Measurements from ENCODE around the gene FAM209B.
"Not testable (repeated sequence)": the region's sequence is repeated elsewhere in the genome, so short reads cannot be mapped to it uniquely, and the experiment has no call there.

The FAM209B gene, protein sequence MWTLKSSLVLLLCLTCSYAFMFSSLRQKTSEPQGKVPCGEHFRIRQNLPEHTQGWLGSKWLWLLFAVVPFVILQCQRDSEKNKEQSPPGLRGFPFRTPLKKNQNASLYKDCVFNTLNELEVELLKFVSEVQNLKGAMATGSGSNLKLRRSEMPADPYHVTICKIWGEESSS

GRCh38 chr20:56532946-56533345, at the start of gene FAM209B:
Gene FAM209B, plus strand, starts transcription at chr20:56533246. Its CDS starts 96 bp downstream, at chr20:56533342.
- not testable (repeated sequence) for H3K4me1 ChIP-seq (ENCODE audit: control insufficient read depth, insufficient read depth, low read length); H3K27ac ChIP-seq (ENCODE audit: low read depth, low read length); H3K4me3 ChIP-seq (ENCODE audit: low read length); H3K36me3 ChIP-seq (ENCODE audit: control insufficient read depth, insufficient read depth, low read length); H3K9ac ChIP-seq (ENCODE audit: low read length); H3K27me3 ChIP-seq (ENCODE audit: control insufficient read depth, insufficient read depth, low read length)

DNA sequence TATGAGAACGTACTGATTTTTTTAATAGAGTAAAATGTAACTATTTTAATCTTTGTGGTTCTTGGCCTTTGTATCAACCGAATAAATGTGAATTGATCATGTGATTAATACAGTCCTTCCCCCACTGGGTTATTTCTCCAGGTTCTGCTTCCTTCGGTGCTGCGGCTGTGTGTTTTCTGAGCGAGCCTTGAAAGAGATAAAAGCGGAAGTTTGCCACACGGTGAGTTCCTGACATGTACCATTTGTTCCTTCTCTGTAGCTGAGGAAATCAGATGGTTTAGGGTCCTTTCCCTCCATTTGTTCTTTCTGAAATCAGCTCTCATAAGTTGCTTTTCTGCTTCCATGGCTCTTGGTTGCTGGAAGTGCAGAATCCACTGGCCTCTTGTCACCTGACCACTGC, 49.1 kb upstream of the FAM209B start:
- Histone ChIP-seq H3K4me1 (ENCODE audit: control insufficient read depth, insufficient read depth, low read length) (no peaks in the 10 kb centered on the region), H3K36me3 (ENCODE audit: control insufficient read depth, insufficient read depth, low read length) (peaks cover 29% of the 10 kb centered on the region), H3K9ac (ENCODE audit: low read length) (no peak overlapping the region), H3K4me3 (ENCODE audit: low read length) (no peak overlapping the region), H3K27me3 (ENCODE audit: control insufficient read depth, insufficient read depth, low read length) (no peaks in the 10 kb centered on the region), H3K27ac (ENCODE audit: low read depth, low read length) (no peak overlapping the region)

DNA sequence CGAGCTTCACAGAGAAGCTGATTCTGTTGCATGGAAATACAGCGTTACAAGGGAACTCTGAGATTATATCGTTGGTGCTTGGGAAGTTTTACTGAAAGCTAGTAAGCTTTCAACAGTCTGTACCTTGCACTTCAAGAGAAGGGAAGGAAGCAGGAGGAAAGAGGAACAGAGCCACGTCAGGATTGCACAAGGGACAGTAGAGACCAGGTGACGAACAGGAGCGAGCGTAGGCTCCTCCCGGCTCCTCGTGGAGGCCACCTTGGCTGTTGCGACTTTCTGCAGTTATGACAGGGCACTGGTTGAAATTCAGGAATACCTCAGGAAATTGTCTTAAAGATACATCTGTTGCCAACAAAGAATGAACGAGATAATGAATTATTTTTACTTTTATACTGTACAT, 45.8 kb upstream of the FAM209B start:
- Histone ChIP-seq H3K4me1 (ENCODE audit: control insufficient read depth, insufficient read depth, low read length) (no peaks in the 10 kb centered on the region), H3K27me3 (ENCODE audit: control insufficient read depth, insufficient read depth, low read length) (no peaks in the 10 kb centered on the region), H3K9ac (ENCODE audit: low read length) (no peak overlapping the region), H3K27ac (ENCODE audit: low read depth, low read length) (no peak overlapping the region), H3K4me3 (ENCODE audit: low read length) (no peak overlapping the region), H3K36me3 (ENCODE audit: control insufficient read depth, insufficient read depth, low read length) (peaks cover 32% of the 10 kb centered on the region)

DNA sequence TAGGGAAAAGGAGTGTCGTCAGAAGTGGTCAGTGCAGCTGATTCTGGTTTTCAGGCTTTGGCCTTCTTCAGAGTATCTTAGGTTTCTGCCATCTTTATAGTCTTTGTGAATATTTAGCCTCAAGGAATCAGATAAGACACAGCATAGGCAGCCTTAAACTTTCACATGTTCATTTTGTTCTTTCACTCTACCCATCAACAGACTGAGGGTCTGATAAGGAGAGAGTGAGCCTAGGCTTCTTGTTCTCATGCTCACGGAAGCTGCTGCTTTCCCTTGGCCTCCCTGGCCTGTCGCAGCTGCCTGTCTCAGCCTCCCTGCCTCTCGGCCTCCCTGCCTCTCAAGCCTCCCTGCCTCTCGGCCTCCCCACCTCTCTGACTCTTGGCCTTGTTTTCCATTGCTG, 44.5 kb upstream of the FAM209B start:
- no peaks in the 10 kb centered on the region for H3K27me3 ChIP-seq (ENCODE audit: control insufficient read depth, insufficient read depth, low read length)
- no peaks in the 10 kb centered on the region for H3K4me1 ChIP-seq (ENCODE audit: control insufficient read depth, insufficient read depth, low read length)
- peaks cover 32% of the 10 kb centered on the region for H3K36me3 ChIP-seq (ENCODE audit: control insufficient read depth, insufficient read depth, low read length)
- H3K4me3 ChIP-seq (ENCODE audit: low read length) = no peak overlapping the region
- H3K27ac ChIP-seq (ENCODE audit: low read depth, low read length) = no peak overlapping the region
- H3K9ac ChIP-seq (ENCODE audit: low read length) = no peak overlapping the region

DNA sequence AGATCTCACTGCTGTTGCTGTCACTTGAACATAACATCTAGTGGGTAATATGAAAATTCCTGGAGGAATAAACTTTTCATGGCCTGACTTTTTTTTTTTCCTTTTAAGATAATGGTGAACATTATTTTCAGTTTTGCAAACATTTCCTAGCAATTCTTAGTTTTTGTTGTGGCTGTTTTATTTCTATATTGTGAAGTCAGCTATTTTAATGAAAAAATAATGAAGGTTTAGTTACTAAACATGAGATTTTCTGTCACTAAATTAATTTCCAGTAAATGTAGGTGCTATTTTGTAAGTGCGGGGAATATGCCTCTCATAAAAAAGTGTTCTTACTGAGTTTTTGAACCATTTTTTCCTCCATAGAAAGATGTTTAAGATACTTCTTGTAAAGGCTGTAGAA, 31.9 kb upstream of the FAM209B start:
- Histone ChIP-seq H3K9ac (ENCODE audit: low read length) (no peak overlapping the region), H3K4me1 (ENCODE audit: control insufficient read depth, insufficient read depth, low read length) (no peaks in the 10 kb centered on the region), H3K36me3 (ENCODE audit: control insufficient read depth, insufficient read depth, low read length) (peaks cover 3% of the 10 kb centered on the region), H3K4me3 (ENCODE audit: low read length) (no peak overlapping the region), H3K27me3 (ENCODE audit: control insufficient read depth, insufficient read depth, low read length) (no peaks in the 10 kb centered on the region), H3K27ac (ENCODE audit: low read depth, low read length) (no peak overlapping the region)

GRCh38 chr20:56503916-56504315, 29.1 kb upstream of the FAM209B start:
- Histone ChIP-seq H3K27ac (ENCODE audit: low read depth, low read length) (no peak overlapping the region), H3K27me3 (ENCODE audit: control insufficient read depth, insufficient read depth, low read length) (no peaks in the 10 kb centered on the region)

GRCh38 chr20:56504373-56505005, 28.6 kb upstream of the FAM209B start:
- no peaks in the 10 kb centered on the region for H3K4me1 ChIP-seq (ENCODE audit: control insufficient read depth, insufficient read depth, low read length)
- no peak overlapping the region for H3K9ac ChIP-seq (ENCODE audit: low read length)
- H3K36me3 ChIP-seq (ENCODE audit: control insufficient read depth, insufficient read depth, low read length) = no peaks in the 10 kb centered on the region
- no peak overlapping the region for H3K4me3 ChIP-seq (ENCODE audit: low read length)
- no peak overlapping the region for H3K27ac ChIP-seq (ENCODE audit: low read depth, low read length)
- H3K27me3 ChIP-seq (ENCODE audit: control insufficient read depth, insufficient read depth, low read length) = no peaks in the 10 kb centered on the region

More at GRCh38 chr20:56503916-56504315, 29.1 kb upstream of the FAM209B start:
- no peak overlapping the region for H3K4me3 ChIP-seq (ENCODE audit: low read length)
- H3K4me1 ChIP-seq (ENCODE audit: control insufficient read depth, insufficient read depth, low read length) = no peaks in the 10 kb centered on the region
- H3K36me3 ChIP-seq (ENCODE audit: control insufficient read depth, insufficient read depth, low read length) = no peaks in the 10 kb centered on the region
- no peak overlapping the region for H3K9ac ChIP-seq (ENCODE audit: low read length)

DNA sequence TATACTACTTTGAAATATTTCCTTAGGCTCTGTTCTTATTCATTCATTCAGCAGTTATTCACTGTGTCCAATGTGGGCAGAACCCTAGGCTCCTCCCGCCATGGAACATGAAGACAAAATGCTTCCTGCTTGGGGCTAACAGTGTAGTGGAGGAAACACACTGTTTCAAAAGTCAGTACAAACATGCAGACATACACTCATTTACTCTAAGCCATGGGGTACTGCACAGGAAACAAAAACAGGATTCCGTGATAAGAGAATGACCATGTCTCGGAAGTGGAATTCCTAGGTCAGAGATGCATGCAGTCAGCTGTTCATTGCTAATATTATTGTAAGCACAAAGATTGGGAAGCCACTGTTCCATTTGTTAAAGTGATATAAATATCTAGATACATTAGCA, 26.9 kb upstream of the FAM209B start:
- no peaks in the 10 kb centered on the region for H3K27me3 ChIP-seq (ENCODE audit: control insufficient read depth, insufficient read depth, low read length)

DNA sequence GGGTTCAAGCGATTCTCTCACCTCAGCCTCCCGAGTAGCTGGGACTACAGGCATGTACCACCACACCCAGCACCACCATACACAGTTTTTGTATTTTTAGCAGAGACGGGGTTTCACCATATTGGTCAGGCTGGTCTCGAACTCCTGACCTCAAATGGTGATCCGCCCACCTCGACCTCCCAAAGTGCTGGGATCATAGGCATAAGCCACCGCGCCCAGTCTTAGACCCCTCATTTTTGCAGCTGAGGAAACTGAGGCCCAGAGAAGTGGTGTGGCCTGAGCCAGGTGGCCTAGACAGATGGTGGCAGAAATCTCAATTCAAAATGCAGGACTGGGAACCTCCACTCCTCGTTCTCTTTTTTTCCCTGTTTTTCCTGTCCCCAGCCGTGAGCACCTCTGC, 21.1 kb upstream of the FAM209B start:
- H3K4me1 ChIP-seq (ENCODE audit: control insufficient read depth, insufficient read depth, low read length) = peaks cover 26% of the 10 kb centered on the region
- no peak overlapping the region for H3K27ac ChIP-seq (ENCODE audit: low read depth, low read length)
- no peak overlapping the region for H3K4me3 ChIP-seq (ENCODE audit: low read length)
- no peaks in the 10 kb centered on the region for H3K27me3 ChIP-seq (ENCODE audit: control insufficient read depth, insufficient read depth, low read length)
- no peaks in the 10 kb centered on the region for H3K36me3 ChIP-seq (ENCODE audit: control insufficient read depth, insufficient read depth, low read length)
- no peak overlapping the region for H3K9ac ChIP-seq (ENCODE audit: low read length)

More for the DNA sequence above, 26.9 kb upstream of the FAM209B start:
- no peaks in the 10 kb centered on the region for H3K4me1 ChIP-seq (ENCODE audit: control insufficient read depth, insufficient read depth, low read length)
- no peak overlapping the region for H3K4me3 ChIP-seq (ENCODE audit: low read length)
- H3K9ac ChIP-seq (ENCODE audit: low read length) = no peak overlapping the region
- no peak overlapping the region for H3K27ac ChIP-seq (ENCODE audit: low read depth, low read length)
- no peaks in the 10 kb centered on the region for H3K36me3 ChIP-seq (ENCODE audit: control insufficient read depth, insufficient read depth, low read length)

GRCh38 chr20:56513161-56514150, 19.6 kb upstream of the FAM209B start:
- Histone ChIP-seq H3K36me3 (ENCODE audit: control insufficient read depth, insufficient read depth, low read length) (peaks cover 9% of the 10 kb centered on the region), H3K27ac (ENCODE audit: low read depth, low read length) (peak overlapping the region; percentile 73)

DNA sequence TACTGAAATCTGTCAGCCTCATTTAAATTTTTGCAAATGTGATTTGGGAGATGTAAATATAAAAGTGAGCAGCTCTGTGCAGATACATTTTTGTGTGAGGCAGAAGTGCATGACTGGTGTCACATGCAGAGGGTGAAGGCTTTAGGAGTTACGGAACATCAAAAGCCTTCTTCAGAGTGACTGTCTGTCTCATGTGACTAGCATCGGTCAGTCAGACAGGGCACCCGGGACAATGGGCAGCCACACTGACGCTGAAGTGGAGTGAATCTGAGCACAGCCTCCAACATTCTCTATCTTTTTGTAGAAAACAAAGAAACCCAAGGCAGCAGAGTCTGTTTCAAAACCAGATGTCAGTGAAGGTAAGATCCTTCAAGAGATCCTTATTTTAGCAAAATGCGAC, 16.4 kb upstream of the FAM209B start:
- H3K27ac ChIP-seq (ENCODE audit: low read depth, low read length) = peak overlapping the region; percentile 74
- no peak overlapping the region for H3K9ac ChIP-seq (ENCODE audit: low read length)
- H3K36me3 ChIP-seq (ENCODE audit: control insufficient read depth, insufficient read depth, low read length) = peaks cover 25% of the 10 kb centered on the region

More at GRCh38 chr20:56513161-56514150, 19.6 kb upstream of the FAM209B start:
- peaks cover 29% of the 10 kb centered on the region for H3K4me1 ChIP-seq (ENCODE audit: control insufficient read depth, insufficient read depth, low read length)
- no peak overlapping the region for H3K9ac ChIP-seq (ENCODE audit: low read length)
- H3K27me3 ChIP-seq (ENCODE audit: control insufficient read depth, insufficient read depth, low read length) = no peaks in the 10 kb centered on the region
- no peak overlapping the region for H3K4me3 ChIP-seq (ENCODE audit: low read length)

GRCh38 chr20:56517211-56517610, 15.8 kb upstream of the FAM209B start:
- H3K36me3 ChIP-seq (ENCODE audit: control insufficient read depth, insufficient read depth, low read length) = peaks cover 25% of the 10 kb centered on the region
- H3K4me1 ChIP-seq (ENCODE audit: control insufficient read depth, insufficient read depth, low read length) = peaks cover 29% of the 10 kb centered on the region
- H3K4me3 ChIP-seq (ENCODE audit: low read length) = no peak overlapping the region
- peak overlapping the region; percentile 74 for H3K27ac ChIP-seq (ENCODE audit: low read depth, low read length)
- H3K27me3 ChIP-seq (ENCODE audit: control insufficient read depth, insufficient read depth, low read length) = no peaks in the 10 kb centered on the region
- H3K9ac ChIP-seq (ENCODE audit: low read length) = no peak overlapping the region

More for the DNA sequence above, 16.4 kb upstream of the FAM209B start:
- no peak overlapping the region for H3K4me3 ChIP-seq (ENCODE audit: low read length)
- peaks cover 29% of the 10 kb centered on the region for H3K4me1 ChIP-seq (ENCODE audit: control insufficient read depth, insufficient read depth, low read length)
- H3K27me3 ChIP-seq (ENCODE audit: control insufficient read depth, insufficient read depth, low read length) = no peaks in the 10 kb centered on the region
